ENCODE measurements around the gene AGL.

Gene AGL

DNA sequence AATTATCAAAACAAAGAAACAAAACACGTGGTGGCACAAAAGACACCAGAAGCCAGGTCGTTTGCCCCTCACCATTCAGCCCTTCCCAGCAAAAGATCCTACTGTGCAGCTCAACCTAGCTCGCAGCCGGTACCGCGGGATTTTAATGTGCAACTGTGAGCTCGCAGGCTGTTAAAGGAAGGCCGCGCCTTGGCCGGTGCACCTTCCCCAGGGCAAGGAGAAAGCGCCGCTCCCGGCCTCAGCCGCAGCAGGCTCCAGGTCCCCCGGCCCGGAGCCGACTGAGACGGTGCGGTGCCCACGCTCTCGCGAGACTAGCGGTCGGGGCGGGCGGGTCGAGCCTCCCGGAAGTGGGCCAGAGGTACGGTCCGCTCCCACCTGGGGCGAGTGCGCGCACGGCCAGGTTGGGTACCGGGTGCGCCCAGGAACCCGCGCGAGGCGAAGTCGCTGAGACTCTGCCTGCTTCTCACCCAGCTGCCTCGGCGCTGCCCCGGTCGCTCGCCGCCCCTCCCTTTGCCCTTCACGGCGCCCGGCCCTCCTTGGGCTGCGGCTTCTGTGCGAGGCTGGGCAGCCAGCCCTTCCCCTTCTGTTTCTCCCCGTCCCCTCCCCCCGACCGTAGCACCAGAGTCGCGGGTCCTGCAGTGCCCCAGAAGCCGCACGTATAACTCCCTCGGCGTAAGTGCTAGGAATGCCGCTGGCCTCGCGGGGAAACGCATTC lies at the start of gene AGL:
TSS of gene AGL (plus strand) at position 618 of the 715 bp plus-strand sequence. CDS start 682 bp downstream, outside the sequence.
- peak within 1 kb of the TSS; percentile 99 for H2AFZ ChIP-seq (ENCODE audit: low read depth, low read length)
- H3K27me3 ChIP-seq (ENCODE audit: low read depth, low read length) = no peaks in the 10 kb centered on the region
- peak within 1 kb of the TSS; percentile 89 for H3K4me2 ChIP-seq (ENCODE audit: low read length)
- H3K27ac ChIP-seq (ENCODE audit: low read length) = peak within 1 kb of the TSS; percentile 14; the same call in 1 of the 2 replicates
- no peaks in the 10 kb centered on the region for H3K79me2 ChIP-seq (ENCODE audit: low read length)
- no peaks in the 10 kb centered on the region for H3K36me3 ChIP-seq (replicated peaks; ENCODE audit: low read depth, low read length)
- peaks cover 12% of the 10 kb centered on the region for H3K4me1 ChIP-seq (ENCODE audit: low read length)
- no peak for TF ChIP-seq EZH2phosphoT487 (IDR thresholded peaks at IDR 0.05; ENCODE audit: low read depth)
- no peaks in the 10 kb centered on the region for H4K20me1 ChIP-seq (ENCODE audit: insufficient read depth, low read length)
- peak within 1 kb of the TSS; percentile 79 for H3K4me3 ChIP-seq (ENCODE audit: low read length)
- peak within 1 kb of the TSS; percentile 94 for H3K9ac ChIP-seq (ENCODE audit: low read length)
- H3K9me3 ChIP-seq (ENCODE audit: insufficient read depth, low read length) = no peaks in the 10 kb centered on the region

DNA sequence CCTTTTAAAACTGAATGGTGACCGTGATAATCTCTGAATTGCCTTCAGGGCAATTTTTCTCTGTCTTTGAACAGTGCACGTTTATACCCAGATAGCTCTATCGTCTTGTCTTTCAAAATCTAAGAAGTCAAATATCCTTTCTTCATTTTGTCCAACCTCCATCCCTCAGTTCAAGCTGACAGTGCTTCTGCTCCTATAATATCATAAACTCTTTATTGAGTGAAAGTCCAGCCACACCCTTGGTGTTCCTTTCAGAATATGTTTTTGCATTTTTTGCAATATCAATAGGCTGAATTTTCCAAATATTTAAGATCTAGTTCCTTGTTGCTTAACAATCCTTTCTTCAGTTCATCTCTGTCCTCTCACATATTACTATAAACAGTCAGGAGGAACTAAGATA lies 48.6 kb upstream of the AGL start:
- Histone ChIP-seq H3K9me3 (ENCODE audit: insufficient read depth, low read length) (no peaks in the 10 kb centered on the region), H3K27me3 (ENCODE audit: low read depth, low read length) (peaks cover 29% of the 10 kb centered on the region), H3K9ac (ENCODE audit: low read length) (no peak overlapping the region), H3K4me3 (ENCODE audit: low read length) (no peak overlapping the region), H3K4me1 (ENCODE audit: low read length) (no peaks in the 10 kb centered on the region), H3K36me3 (replicated peaks; ENCODE audit: low read depth, low read length) (no peaks in the 10 kb centered on the region), H3K27ac (ENCODE audit: low read length) (no peak overlapping the region), H3K79me2 (ENCODE audit: low read length) (no peaks in the 10 kb centered on the region), H4K20me1 (ENCODE audit: insufficient read depth, low read length) (no peaks in the 10 kb centered on the region), H3K4me2 (ENCODE audit: low read length) (no peak overlapping the region), H2AFZ (ENCODE audit: low read depth, low read length) (no peak overlapping the region)
- no peak for TF ChIP-seq EZH2phosphoT487 (IDR thresholded peaks at IDR 0.05; ENCODE audit: low read depth)
- TF ChIP-seq, protein P1, sequence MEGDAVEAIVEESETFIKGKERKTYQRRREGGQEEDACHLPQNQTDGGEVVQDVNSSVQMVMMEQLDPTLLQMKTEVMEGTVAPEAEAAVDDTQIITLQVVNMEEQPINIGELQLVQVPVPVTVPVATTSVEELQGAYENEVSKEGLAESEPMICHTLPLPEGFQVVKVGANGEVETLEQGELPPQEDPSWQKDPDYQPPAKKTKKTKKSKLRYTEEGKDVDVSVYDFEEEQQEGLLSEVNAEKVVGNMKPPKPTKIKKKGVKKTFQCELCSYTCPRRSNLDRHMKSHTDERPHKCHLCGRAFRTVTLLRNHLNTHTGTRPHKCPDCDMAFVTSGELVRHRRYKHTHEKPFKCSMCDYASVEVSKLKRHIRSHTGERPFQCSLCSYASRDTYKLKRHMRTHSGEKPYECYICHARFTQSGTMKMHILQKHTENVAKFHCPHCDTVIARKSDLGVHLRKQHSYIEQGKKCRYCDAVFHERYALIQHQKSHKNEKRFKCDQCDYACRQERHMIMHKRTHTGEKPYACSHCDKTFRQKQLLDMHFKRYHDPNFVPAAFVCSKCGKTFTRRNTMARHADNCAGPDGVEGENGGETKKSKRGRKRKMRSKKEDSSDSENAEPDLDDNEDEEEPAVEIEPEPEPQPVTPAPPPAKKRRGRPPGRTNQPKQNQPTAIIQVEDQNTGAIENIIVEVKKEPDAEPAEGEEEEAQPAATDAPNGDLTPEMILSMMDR (IDR thresholded peaks at IDR 0.05; ENCODE audit: low read depth, low read length) = no peak

DNA sequence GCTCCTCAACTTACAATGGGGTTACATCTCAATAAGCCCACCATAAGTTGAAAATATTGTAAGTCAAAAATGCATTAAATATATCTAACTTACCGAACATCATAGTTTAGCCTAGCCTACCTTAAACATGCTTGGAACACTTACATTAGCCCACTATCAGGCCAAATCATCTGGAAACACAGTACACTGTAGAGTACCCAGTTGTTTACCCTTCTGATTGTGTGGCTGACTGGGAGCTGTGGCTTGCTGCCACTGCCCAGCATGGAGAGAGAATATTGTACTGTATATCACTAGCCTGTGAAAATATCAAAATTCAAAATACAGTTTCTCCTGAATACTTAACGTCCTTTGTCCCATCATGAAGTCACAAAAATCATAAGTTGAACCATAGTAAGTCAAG lies 43.3 kb upstream of the AGL start:
- H2AFZ ChIP-seq (ENCODE audit: low read depth, low read length) = no peak overlapping the region
- H3K9me3 ChIP-seq (ENCODE audit: insufficient read depth, low read length) = no peaks in the 10 kb centered on the region
- H3K36me3 ChIP-seq (replicated peaks; ENCODE audit: low read depth, low read length) = no peaks in the 10 kb centered on the region
- H3K4me2 ChIP-seq (ENCODE audit: low read length) = no peak overlapping the region
- H3K9ac ChIP-seq (ENCODE audit: low read length) = no peak overlapping the region
- H3K27me3 ChIP-seq (ENCODE audit: low read depth, low read length) = peaks cover 37% of the 10 kb centered on the region
- H3K27ac ChIP-seq (ENCODE audit: low read length) = no peak overlapping the region
- H3K4me1 ChIP-seq (ENCODE audit: low read length) = peaks cover 7% of the 10 kb centered on the region
- TF ChIP-seq EZH2phosphoT487 (IDR thresholded peaks at IDR 0.05; ENCODE audit: low read depth) = no peak
- TF ChIP-seq, protein P1 (IDR thresholded peaks at IDR 0.05; ENCODE audit: low read depth, low read length) = no peak
- H3K4me3 ChIP-seq (ENCODE audit: low read length) = no peak overlapping the region
- H4K20me1 ChIP-seq (ENCODE audit: insufficient read depth, low read length) = no peaks in the 10 kb centered on the region
- H3K79me2 ChIP-seq (ENCODE audit: low read length) = no peaks in the 10 kb centered on the region

DNA sequence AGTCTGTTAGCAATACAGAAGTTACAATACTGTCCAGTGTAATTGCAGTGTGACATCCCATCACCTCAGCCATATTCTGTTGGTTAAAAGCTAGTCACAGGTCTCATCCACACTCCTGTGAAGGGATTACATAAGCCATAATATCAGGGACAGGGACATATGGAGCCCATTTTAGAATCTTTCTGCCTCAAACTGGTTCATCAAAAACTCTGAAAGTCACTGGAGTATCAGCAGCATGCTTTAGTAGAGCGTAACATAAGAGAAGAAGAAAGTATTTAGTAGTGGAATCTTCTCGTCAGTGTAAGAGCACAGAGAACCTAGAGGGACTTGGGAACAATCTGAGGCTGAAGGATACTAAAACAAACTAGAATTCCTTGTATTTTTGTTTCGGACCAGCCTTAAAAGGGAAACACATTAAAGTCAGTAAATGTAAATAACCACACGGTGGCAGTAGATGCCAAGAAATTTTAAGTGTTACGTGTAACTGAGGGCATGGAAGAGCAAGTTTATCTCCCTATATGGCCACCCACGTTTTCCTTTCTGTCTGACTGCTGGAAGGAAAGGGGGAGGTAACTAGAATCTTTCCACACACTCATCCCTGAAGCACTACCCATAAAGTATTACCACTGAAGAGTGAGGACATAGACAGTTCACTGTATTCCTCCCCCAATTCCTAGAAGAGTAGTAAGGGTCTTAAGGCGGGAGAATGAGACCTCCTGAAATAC lies 41.6 kb upstream of the AGL start:
- no peaks in the 10 kb centered on the region for H3K9me3 ChIP-seq (ENCODE audit: insufficient read depth, low read length)
- H3K27me3 ChIP-seq (ENCODE audit: low read depth, low read length) = peaks cover 33% of the 10 kb centered on the region
- H3K4me3 ChIP-seq (ENCODE audit: low read length) = peak overlapping the region; percentile 68
- H2AFZ ChIP-seq (ENCODE audit: low read depth, low read length) = peak overlapping the region; percentile 96
- H4K20me1 ChIP-seq (ENCODE audit: insufficient read depth, low read length) = no peaks in the 10 kb centered on the region
- H3K27ac ChIP-seq (ENCODE audit: low read length) = no peak overlapping the region
- H3K36me3 ChIP-seq (replicated peaks; ENCODE audit: low read depth, low read length) = no peaks in the 10 kb centered on the region
- peak overlapping the region; percentile 91 for H3K4me2 ChIP-seq (ENCODE audit: low read length)
- no peaks in the 10 kb centered on the region for H3K79me2 ChIP-seq (ENCODE audit: low read length)
- H3K4me1 ChIP-seq (ENCODE audit: low read length) = peaks cover 7% of the 10 kb centered on the region
- H3K9ac ChIP-seq (ENCODE audit: low read length) = peak overlapping the region; percentile 54
- TF ChIP-seq EZH2phosphoT487 (IDR thresholded peaks at IDR 0.05; ENCODE audit: low read depth) = no peak
- TF ChIP-seq, protein P1 (IDR thresholded peaks at IDR 0.05; ENCODE audit: low read depth, low read length) = peak; percentile 62

Measured in OCI-LY3 (cell line).